SU-DHL-6 (cell line): ENCODE data around the gene OR10C1.

Source experiments
- H2AFZ ChIP-seq: fragments of 200-600 bp; sonication (generic); 2 replicates; pipeline ENCODE4 v1.6.1; 2014; ENCODE audit warnings: low read depth, mild to moderate bottlenecking, moderate library complexity, mixed read lengths, antibody characterized with exemption, low read length; ENCODE audit not compliant: severe bottlenecking
- H3F3A ChIP-seq: fragments of 200-600 bp; shearing (Covaris generic); 2 replicates; pipeline ENCODE4 v1.6.0; 2016; ENCODE audit warnings: antibody characterized with exemption, mild to moderate bottlenecking; ENCODE audit not compliant: insufficient read depth
- H3K27ac ChIP-seq: fragments of 200-600 bp; sonication (generic); 2 replicates; pipeline ENCODE4 v1.5.1; 2016; ENCODE audit warnings: low read depth, mild to moderate bottlenecking, low read length, moderate library complexity, mixed read lengths
- H3K27me3 ChIP-seq: fragments of 200-600 bp; sonication (generic), shearing (Covaris generic); 2 replicates; pipeline ENCODE4 v1.6.0; 2014; ENCODE audit warnings: mild to moderate bottlenecking, low read length
- H3K36me3 ChIP-seq: fragments of 200-600 bp; sonication (generic); 2 replicates; pipeline ENCODE4 v1.6.1; 2014; ENCODE audit warnings: mild to moderate bottlenecking, low read length, mixed read lengths
- H3K4me2 ChIP-seq: fragments of 300-600, 200-600 bp; shearing (Covaris generic), sonication (generic); 2 replicates; pipeline ENCODE4 v1.6.0; 2014; ENCODE audit warnings: low read length, low read depth, mild to moderate bottlenecking; ENCODE audit not compliant: poor library complexity, severe bottlenecking
- H3K4me3 ChIP-seq: fragments of 200-600 bp; sonication (generic); 2 replicates; pipeline ENCODE4 v1.5.1; 2014; ENCODE audit warnings: antibody characterized with exemption, low read length, mild to moderate bottlenecking, mixed read lengths; ENCODE audit not compliant: insufficient read depth, poor library complexity, severe bottlenecking
- H3K79me2 ChIP-seq: fragments of 200-600 bp; sonication (generic); 2 replicates; pipeline ENCODE4 v1.6.1; 2014; ENCODE audit warnings: mild to moderate bottlenecking, low read length, moderate library complexity; ENCODE audit not compliant: insufficient read depth
- H3K9ac ChIP-seq: fragments of 200-600 bp; sonication (generic); 2 replicates; pipeline ENCODE4 v1.7.0; 2014; ENCODE audit warnings: mild to moderate bottlenecking, low read length
- H3K9me2 ChIP-seq: fragments of 200-600 bp; sonication (generic); replicated peaks from 2 replicates; pipeline ENCODE4 v1.6.1; 2014; ENCODE audit warnings: low read length; ENCODE audit not compliant: insufficient read depth
- H3K9me3 ChIP-seq: fragments of 200-600 bp; sonication (generic); 2 replicates; pipeline ENCODE4 v1.6.1; 2014; ENCODE audit warnings: low read length, mixed read lengths; ENCODE audit not compliant: insufficient read depth
- H4K20me1 ChIP-seq: fragments of 200-600 bp; sonication (generic); 2 replicates; pipeline ENCODE4 v1.6.1; 2014; ENCODE audit warnings: low read depth, mild to moderate bottlenecking, antibody characterized with exemption, low read length, moderate library complexity, mixed read lengths
- EZH2phosphoT487 ChIP-seq: fragments of 200-600 bp; sonication (generic), shearing (Covaris generic); conservative IDR thresholded peaks from 2 replicates; pipeline ENCODE4 v1.6.1; 2018; ENCODE audit warnings: mild to moderate bottlenecking, antibody characterized with exemption, low read length, moderate library complexity, mixed read lengths
- TF ChIP-seq, protein P1 (sequence below): fragments of 200-600 bp; sonication (generic); IDR thresholded peaks from one replicate; pipeline ENCODE4 v1.5.1; 2017; ENCODE audit warnings: antibody characterized with exemption, mild to moderate bottlenecking, low read length, moderate library complexity; ENCODE audit not compliant: insufficient read depth, poor library complexity, severe bottlenecking

Gene OR10C1

DNA sequence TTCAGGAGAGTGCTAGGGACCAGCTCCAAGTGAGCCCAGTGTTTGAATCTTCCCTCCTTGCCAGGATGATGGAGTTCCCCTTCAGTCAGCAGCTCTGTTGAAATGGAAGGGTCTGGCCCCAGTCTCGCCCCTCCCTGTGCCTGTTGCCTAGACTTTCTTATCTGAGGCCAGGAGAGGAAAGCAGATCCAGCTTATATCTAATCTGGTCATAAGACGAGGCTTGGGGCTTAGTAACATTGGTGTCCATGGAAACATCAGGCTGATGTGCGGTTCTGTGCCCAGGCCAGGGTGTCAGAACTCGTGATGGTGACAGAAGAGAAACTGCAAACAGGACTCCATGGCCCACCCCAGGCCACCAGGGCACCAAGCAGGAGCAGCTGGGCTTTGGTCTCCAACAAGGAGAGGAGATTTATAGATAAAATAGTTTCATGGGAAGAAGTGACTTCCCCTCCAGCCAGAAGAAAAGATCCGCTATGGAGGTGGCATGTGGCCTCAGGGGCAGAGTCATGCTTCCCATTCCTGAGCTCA, 38.9 kb downstream of the OR10C1 start:
- Histone ChIP-seq H3K9me2 (no peaks in the 10 kb centered on the region), H3K79me2 (no peaks in the 10 kb centered on the region), H3K27me3 (no peaks in the 10 kb centered on the region), H2AFZ (no peak overlapping the region), H3K36me3 (no peaks in the 10 kb centered on the region), H4K20me1 (no peaks in the 10 kb centered on the region), H3K9me3 (no peaks in the 10 kb centered on the region), H3K9ac (no peak overlapping the region), H3K27ac (no peak overlapping the region), H3K4me2 (no peak overlapping the region), H3F3A (no peaks in the 10 kb centered on the region), H3K4me3 (no peak overlapping the region)
- no peak for TF ChIP-seq EZH2phosphoT487
- TF ChIP-seq, protein P1, sequence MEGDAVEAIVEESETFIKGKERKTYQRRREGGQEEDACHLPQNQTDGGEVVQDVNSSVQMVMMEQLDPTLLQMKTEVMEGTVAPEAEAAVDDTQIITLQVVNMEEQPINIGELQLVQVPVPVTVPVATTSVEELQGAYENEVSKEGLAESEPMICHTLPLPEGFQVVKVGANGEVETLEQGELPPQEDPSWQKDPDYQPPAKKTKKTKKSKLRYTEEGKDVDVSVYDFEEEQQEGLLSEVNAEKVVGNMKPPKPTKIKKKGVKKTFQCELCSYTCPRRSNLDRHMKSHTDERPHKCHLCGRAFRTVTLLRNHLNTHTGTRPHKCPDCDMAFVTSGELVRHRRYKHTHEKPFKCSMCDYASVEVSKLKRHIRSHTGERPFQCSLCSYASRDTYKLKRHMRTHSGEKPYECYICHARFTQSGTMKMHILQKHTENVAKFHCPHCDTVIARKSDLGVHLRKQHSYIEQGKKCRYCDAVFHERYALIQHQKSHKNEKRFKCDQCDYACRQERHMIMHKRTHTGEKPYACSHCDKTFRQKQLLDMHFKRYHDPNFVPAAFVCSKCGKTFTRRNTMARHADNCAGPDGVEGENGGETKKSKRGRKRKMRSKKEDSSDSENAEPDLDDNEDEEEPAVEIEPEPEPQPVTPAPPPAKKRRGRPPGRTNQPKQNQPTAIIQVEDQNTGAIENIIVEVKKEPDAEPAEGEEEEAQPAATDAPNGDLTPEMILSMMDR: no peak

- H4K20me1 ChIP-seq: no peaks in the 10 kb centered on the region
- no peak overlapping the region for H3K27ac ChIP-seq
- no peaks in the 10 kb centered on the region for H3K36me3 ChIP-seq
- no peaks in the 10 kb centered on the region for H3K27me3 ChIP-seq
- H3K79me2 ChIP-seq: no peaks in the 10 kb centered on the region
- TF ChIP-seq, protein P1: no peak
- no peak overlapping the region for H2AFZ ChIP-seq
- H3F3A ChIP-seq: no peaks in the 10 kb centered on the region
- no peaks in the 10 kb centered on the region for H3K9me2 ChIP-seq
- no peak overlapping the region for H3K9ac ChIP-seq
- no peak overlapping the region for H3K4me2 ChIP-seq
- H3K9me3 ChIP-seq: no peaks in the 10 kb centered on the region
- H3K4me3 ChIP-seq: no peak overlapping the region
Measured at GRCh38 chr6:29478740-29479139, 39.6 kb downstream of the OR10C1 start.

DNA sequence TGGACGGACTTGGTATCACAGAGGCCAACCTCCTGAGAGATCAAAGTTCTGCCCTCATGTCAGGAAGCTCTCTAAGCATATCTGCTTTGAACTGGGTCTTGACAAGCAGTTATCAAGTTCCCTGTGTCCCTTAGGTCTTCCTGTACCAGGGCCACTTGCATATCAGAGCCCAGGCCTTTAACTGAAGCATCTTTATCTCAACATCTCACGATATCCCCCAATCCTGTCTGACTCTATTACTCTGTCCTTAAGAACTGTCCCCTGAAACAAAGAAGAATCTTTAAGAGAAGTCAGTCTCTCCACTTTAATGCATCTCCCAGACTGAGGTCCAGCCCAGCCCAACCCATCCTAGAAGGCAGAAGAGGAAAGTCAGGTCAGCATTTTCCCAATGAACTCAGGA, 40.5 kb downstream of the OR10C1 start:
- TF ChIP-seq EZH2phosphoT487: no peak
- TF ChIP-seq, protein P1: no peak
- H3F3A ChIP-seq: no peaks in the 10 kb centered on the region
- no peak overlapping the region for H3K4me2 ChIP-seq
- no peak overlapping the region for H2AFZ ChIP-seq
- H3K36me3 ChIP-seq: no peaks in the 10 kb centered on the region
- H3K27me3 ChIP-seq: no peaks in the 10 kb centered on the region
- no peaks in the 10 kb centered on the region for H4K20me1 ChIP-seq
- H3K9me2 ChIP-seq: no peaks in the 10 kb centered on the region
- H3K4me3 ChIP-seq: no peak overlapping the region
- no peak overlapping the region for H3K9ac ChIP-seq
- no peaks in the 10 kb centered on the region for H3K9me3 ChIP-seq
- no peaks in the 10 kb centered on the region for H3K79me2 ChIP-seq
- no peak overlapping the region for H3K27ac ChIP-seq
